GM19238 (cell line): ENCODE data around the gene P4HB.
"Not testable (repeated sequence)": the region's sequence is repeated elsewhere in the genome, so short reads cannot be mapped to it uniquely, and the experiment has no call there.

Experiments used
- DNase-seq: peaks from one replicate; pipeline ENCODE4 v3.0.0; 2011; ENCODE audit warnings: low spot score; ENCODE audit not compliant: insufficient read length

The P4HB gene

DNA sequence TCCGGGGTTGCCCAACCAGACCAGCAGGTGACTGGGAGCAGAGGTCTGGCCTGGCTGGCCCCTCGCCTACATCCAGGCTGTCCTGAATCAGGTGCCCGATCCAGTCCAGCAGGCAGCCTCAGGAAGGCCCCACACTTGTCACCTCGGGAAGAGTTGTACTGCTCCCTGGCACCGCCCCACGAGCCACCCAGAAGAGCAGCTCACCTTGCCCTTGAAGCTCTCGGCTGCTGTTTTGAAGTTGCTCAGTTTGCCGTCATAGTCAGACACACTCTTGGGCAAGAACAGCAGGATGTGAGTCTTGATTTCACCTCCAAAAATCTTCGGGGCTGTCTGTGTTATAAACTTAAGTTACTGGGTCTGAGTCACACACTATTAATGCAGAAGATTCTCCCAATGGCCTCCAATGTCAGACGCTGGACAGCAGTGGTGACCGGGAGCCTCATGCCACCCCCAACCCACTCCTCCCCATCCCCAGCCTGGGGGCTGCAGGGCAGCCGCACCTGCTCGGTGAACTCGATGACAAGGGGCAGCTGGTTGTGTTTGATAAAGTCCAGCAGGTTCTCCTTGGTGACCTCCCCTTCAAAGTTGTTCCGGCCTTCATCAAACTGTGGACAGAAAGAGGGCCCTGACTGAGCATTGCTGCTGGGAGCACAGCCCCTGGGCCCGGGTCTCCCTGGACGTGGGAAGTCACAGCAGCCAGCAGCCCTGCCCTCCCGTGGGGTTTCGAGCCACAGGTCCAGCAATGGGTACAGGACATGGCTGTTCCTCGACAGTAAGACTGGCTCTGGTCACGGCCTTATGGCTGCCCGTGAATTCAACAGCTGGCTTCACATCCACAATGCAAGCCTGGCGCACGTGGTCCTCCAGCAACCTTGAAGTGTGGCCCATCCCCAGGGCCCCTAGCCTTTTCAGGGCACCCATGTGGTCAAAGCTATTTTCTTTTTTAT lies 13.3 kb downstream of the P4HB start:
- DNase-seq, result no peak

DNA sequence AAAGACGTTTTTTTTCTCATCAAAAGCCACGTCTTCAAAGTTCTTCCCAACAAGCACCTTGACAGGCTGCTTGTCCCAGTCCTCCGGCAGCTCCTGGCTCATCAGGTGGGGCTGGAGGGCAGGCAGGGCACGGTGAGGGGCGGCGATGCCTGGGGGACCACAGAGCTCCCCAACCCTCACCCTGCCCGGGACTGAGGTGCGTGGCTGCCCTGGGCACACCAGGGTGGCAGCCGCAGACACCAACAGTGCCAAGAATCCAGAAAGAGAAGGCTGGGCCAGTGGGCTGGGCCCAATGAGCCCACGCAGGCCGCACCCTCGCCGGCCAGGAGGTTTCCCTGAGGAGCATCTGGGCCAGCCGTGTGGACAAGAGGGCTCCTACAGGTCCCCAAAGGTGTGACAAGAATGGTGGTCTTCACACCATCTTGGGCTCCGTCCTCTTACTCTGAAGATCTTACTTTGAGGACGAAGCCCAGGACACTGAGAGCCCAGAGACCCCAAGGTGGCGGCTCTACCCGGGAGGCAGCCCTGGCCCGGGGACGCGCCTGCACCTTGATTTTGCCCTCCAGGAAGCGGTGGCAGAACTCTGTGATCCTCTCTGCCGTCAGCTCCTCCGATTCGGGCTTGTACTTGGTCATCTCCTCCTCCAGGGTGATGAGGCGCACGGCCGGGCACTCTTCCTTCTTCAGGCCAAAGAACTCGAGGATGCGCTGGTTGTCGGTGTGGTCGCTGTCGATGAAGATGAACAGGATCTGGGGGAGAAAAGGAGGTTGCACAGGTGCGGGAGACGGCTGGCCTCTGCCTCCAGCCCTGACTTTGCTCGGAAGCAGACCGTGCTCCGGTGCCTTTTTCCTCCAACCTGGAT lies 14.2 kb downstream of the P4HB start:
- DNase-seq, result no peak

DNA sequence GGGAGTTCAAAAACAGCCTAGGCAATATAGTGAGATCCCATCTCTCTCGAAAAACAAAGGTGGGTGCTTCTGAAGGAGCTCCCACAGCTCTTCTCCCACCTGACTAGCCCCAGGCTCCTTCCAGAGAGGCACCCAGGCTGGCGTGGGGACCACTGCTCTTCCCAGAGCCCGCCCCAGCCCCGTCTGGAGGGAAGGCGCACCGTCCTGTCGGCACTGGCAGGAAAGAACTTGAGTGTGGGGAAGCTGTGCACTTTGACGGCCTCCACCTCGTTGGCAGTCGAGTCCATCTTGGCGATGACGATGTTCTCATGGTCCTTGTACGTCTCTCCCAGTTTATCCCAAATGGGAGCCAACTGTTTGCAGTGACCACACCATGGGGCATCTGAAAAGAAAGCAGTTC lies 15.0 kb downstream of the P4HB start:
- DNase-seq, result no peak

DNA sequence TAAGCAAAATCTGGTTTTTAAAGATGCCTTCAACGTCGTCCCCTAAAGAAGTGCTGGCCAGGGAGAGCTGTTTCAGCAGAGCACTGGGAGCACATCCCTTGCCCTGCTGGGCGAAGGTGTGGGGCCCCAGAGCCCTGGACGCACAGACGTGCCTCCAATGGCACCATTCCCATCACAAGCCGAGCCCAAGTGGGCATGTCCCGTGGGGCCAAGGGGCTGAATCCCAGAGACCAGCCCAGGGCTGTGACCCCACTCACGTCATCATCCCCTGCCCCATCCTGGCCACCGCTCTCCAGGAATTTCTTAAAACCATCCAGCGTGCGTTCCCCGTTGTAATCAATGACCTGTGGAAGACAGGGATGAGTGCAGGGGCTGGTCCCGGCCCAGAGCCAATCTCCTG lies 15.4 kb downstream of the P4HB start:
- DNase-seq, result no peak

DNA sequence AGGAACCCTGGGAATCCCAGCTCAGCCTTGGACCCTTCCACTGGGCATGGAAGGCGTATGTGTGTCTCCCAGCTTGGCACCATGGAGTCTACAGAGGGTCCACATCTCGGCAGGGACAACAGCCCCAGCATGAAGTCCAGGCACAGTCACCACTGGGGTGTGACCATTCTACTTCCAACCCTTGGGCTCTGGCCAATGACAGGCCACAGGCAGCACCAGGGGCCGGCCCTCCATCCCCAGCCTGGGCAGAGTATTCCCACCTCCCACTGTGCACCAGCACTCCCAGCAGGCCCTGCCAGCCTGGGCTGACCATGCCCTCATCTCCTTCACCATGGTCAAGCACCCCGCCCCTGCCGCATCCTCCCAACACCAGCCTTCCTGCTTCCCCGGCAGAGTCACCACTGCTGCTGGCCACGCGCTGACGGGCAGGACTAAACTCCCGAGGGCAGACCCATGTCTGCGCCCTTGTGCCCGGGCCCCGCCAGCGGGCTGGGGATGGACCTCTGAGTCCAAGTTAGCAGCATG lies 15.9 kb downstream of the P4HB start:
- DNase-seq, result no peak

DNA sequence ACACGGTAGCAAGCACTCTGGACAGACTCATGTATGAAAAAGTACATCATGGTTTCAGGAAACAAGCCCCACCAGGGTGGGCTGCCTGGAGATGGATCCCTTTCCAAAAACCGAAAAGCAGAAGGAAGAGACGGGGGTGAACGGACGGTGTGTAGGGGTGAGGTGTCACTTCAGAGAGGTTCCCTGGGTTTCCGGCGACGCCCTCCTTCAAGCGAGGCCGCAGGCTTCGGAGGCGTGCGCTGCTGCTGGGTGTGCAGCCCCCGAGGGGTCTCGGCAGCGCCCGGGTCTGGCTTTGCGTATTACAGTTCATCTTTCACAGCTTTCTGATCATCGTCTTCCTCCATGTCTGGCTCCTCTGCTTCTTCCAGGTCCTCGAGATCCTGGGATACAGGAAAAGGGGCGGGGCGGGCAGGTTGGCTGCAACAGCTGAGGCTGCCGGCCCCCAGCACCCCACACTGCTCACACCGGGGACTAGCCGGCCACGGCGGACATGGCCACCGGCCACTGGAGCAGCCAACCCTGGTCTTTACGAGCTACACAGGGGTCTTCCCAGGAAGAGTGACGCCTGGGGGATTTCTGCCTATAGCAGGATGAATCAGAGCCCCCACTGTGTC lies 16.5 kb downstream of the P4HB start:
- DNase-seq, result no peak

DNA sequence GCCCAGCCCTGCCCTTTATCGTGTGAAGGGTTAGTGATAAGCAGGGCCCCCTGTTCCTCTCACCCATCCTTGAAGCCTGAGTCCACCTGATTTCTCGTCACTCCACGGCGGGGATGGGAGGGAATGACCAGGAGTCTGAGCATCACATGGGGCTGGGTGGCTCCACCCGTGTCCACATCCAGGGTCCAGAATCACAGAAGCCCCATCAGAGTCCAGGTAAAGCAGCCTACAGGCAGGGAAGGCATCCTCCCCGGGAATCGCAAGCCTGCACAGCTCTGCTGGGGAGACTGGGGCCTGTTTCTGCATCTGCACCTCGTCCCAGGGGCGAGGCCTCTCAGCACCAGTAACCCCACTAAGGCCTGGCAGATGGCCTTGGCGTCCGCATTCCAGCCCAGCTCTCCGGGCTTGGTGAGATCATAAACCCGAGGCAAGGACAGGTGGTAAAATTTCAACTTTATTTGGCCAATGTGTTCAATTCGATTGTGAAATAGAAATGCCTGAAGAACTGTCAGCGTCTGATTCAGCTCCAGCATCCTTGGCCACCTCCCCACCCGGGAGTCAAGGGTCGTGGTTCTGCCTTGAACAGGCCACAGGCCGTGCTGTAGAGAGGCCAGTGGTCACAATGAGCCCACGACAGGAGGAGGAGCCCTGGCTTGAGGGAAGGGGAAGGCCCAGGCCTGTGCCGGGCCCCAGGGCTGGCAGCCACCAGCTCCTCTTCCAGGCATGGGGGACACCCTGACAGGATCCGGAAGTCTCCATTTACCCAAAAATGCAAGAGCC lies 17.4 kb downstream of the P4HB start:
- no peak for DNase-seq

DNA sequence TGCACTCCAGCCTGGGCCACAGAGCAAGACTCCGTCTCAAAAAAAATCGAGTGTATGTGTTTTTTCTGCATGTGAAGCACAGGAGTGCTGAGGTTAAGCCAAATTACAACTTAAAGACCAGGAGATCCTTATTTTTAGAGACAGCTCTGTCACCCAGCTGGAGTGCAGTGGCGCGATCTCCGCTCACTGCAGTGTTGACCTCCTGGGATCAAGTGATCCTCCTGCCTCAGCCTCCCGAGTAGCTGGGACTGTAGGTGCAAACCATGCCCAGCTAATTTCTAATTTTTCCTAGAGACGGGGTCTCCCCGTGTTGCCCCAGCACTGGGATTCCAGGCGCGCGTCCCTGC lies 18.0 kb downstream of the P4HB start:
- no peak for DNase-seq

DNA sequence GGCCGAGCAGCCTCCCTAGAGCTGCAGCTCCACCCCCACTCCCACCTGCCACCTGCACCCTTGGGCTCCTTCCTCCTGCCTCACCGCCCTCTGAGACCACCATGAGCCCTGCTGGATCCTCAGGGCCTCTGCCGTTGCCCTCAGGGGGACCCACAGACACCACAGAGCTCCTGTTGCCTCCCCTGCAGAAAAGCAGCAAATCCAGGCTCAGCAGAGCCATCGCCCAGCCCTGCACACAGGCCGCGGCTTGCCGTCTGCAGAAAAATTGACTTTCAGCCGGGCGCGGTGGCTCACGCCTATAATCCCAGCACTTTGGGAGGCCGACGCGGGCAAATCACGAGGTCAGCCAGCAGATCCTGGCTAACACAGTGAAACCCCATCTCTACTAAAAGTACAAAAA lies 18.5 kb downstream of the P4HB start:
- DNase-seq, result no peak

DNA sequence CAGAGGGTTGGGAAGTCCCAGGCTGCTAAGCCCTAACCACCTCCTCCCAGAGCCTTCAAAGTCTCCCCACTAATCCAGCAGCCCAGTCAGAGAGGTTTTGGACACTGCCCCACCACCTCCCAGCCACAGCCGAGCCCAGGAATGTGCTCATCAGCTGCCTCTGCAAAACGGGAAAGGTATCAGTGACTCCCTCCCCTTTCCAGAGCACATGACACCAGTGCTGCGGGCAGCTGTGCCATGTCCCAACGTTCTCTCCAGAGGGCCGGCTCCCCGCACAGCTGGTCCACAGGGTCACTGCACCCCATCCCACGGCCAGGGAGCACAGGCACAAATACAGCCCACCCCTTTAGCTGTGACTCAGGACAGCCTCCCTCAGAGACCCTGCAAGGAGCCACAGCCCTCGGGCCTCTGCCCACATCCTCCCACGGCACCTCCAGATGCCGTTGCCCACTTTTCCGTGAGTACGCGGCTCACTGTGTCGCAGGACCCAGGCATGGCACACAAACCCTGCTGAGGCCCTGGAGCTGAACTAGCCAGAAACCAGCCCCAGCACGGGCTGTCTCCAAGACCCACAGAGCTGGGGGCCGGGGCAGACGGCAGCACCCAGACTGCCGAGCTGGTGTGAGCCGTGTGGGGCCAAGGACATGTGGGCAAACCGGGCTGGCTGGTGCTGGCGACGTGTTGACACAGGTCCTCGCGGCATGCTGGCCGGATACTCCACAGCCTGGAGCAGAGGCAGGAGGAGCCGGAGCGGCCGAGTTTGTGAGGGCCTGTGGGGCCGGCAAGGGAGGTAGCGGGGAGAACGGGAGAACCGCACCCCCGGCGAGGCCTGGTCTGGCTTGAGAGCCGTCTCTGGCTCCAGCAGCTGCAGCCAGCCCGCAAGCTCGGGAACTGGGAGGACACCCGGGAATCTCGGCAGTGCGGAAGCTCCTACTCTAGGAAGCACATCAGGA lies 19.2 kb downstream of the P4HB start:
- DNase-seq, result no peak

DNA sequence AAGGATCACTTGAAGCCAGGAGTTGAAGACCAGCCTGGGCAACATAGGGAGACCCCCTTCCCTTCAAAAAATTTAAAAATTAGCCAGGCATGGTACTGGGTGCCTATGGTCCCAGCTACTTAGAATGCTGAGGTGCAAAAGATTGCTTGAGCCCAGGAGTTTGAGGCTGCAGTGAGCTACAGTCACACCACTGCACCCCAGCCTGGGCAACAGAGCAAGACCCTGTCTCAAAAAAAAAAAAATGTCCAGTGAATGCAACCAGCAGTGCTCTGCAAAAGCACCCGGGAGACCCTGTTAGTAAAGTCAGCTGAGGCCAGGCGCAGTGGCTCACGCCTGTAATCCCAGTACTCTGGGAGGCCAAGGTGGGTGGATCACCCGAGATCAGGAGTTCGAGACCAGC lies 20.3 kb downstream of the P4HB start:
- not testable (repeated sequence) for DNase-seq

DNA sequence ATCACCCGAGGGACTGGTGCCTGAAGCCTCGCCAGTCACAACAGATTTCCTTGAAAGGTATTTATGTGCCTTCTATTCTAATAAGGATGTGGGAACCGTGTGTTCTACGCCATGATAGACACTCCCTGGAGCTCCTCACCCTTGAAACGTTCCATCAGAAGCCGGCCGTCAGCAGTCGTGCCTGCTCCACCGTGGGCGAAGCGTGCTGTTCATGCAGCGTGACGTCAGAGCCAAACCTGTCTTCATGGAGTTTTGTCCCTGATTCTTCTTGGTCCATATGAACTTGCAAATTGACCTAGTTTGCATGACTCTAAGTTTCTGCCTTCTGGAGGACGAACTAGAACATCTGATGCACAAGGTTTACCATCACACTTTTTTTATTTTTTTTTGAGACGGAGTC lies 21.0 kb downstream of the P4HB start:
- no peak for DNase-seq

DNA sequence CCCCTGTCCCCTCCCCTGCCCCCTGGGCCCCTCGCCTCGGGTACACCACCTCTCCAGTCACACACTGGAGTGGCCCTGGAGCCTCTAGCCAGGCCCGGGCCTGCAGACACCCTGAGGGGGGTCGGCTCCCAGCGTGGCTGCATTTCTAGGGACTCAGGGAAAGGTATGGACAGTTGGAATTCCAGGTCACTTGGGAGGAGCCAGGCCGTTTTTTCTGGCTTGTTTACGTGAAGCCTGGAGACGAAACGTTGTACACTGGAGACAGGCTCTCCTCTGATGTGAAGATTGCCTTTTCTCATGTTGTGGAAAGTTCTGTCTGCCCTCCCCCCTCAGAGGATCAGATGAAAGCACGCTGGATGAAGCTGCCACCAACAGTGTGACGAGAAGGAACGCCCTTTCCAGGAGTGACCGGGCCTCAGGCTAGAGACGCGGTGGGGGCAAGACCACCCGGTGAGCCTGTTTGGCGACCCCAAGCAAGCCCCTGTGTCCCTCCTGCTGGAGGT lies 21.5 kb downstream of the P4HB start:
- DNase-seq, result no peak

DNA sequence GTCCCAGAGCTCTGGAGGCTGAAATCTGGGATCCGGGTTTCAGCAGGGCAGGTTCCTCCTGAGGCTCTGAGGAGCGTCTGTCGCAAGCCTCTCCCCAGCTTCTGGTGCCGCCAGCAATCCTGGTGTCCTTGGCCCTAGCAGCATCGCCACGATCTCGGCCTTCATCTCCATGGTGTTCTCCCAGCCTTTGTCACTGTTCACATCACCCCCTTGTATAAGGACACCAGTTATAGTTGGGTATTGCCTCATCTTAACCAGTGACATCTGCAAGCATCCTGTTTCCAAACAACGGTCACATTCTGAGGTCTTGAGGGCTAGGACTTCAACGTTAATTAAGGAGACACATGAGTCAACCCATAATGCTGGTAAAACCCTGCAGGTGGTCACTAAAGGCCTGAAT lies 22.7 kb downstream of the P4HB start:
- DNase-seq, result no peak

DNA sequence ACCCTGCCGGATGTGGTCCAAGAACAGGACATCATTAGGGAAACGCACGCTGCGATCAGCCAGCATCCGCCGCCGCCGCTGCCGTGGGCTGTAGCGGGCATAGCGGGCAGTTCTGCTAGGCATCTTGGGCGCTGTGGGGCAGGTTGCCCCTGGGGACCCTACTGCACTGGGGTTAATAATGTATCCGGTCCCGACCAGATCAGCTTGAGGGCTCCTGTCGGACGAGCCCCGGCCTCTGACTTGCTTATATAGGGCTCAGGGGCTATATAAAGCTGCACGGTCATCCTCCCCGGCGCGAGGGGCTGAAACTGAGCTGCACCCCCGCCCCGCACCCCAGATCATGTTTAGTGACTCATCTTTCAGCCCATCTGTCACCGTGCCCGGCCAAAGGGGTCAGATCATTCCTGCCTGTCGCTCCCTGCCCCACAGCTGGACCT lies 25.5 kb downstream of the P4HB start, which contains the start of gene PPP1R27:
Gene PPP1R27, minus strand, starts transcription at position 220 of the 437 bp plus-strand sequence. Its CDS starts 97 bp downstream, at position 123.
- DNase-seq, result no peak

DNA sequence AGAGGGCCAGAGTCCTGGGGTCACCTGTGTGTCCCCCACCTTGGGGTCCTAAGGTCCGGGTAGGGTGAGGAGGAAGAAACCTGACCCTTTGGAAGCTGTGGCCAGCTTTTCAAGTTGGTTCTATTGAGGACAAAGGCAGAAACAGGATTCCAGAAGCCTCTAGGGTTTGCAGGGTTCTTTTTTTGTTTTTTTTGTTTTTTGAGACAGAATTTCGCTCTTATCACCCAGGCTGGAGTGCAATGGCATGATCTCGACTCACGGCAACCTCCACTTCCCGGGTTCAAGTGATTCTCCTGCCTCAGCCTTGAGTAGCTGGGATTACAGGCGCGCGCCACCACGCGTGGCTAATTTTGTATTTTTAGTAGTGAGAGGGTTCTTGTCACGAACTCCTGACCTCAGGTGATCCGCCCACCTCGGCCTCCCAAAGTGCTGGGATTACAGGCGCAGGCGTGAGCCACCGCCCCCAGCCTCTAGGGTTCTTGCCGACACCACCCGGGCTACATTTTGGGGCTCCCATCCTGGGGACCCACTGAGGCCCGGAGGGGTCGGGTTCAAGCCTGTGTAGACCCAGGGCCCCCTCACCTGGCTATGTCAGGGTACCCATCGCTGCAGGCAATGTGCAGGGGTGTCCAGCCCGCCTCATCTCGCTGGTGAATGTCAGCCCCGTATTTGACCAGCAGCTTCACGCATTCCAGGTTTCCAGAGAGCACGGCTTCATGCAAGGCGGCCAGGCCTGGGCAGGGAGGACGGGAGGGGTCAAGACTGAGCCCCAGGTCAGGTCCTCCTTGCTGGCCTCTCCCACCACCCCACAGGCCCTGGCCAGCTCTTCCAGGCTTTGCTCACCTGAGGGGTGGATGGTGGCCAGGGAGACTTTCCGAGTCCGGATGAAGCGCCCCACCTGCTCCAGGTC lies 26.2 kb downstream of the P4HB start:
- no peak for DNase-seq

DNA sequence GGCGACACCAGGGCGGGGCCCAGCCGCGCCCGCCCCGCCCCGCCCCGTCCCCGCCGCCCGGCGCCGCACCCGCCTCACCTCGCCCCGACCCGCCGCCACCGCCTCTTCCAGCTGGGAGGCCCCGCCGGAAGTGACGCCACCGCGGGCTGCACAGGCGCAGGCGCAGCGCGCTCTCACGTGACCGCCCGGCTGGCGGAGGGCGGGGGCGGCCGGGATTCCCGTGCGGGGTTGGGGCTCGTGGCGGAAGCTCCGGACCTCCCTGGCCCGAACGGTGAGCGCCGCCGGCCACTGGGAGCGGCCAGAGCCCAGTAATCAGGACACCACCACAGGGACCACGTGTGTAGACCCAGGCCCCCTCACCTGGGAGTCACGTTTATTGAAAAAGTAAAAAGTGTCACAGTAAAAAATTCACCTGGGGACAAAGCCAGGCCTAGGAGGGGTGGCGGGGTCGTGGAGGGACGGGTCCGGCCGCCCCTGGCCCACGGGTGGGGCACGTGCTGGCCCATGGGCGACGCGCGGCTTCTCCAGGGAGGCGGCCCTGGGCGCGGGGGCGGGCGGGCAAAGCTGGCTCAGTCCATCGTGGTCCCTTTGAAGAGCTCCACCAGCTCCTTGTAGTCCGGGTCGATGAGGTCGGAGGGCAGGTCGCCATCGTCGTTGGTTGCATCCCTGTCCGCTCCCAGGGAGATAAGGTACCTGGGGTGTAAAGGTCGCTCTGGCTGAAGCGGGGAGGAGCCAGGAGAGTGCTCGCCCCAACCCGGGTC lies 27.0 kb downstream of the P4HB start, which contains the start of gene MCRIP1:
Gene MCRIP1, minus strand, starts transcription at position 132 of the 761 bp plus-strand sequence. CDS start 8,785 bp downstream, outside the sequence.
- peak; percentile 99 for DNase-seq
